WERI-Rb-1 (cell line): Measurements from ENCODE around the gene USHBP1.

Experiments used
- DNase-seq: peaks from one replicate; pipeline ENCODE4 v3.0.0-alpha.2; 2020
- H3K27ac ChIP-seq: fragments of 250-450 bp; sonication (Bioruptor Pico); 2 replicates; pipeline ENCODE4 v1.5.1; 2020; ENCODE audit warnings: mild to moderate bottlenecking, moderate library complexity
- H3K27me3 ChIP-seq: fragments of 250-450 bp; sonication (Bioruptor Pico); 2 replicates; pipeline ENCODE4 v1.5.1; 2021; ENCODE audit warnings: mild to moderate bottlenecking, low read depth, moderate library complexity; ENCODE audit not compliant: insufficient read depth, severe bottlenecking
- H3K36me3 ChIP-seq: fragments of 250-450 bp; sonication (Bioruptor Pico); 2 replicates; pipeline ENCODE4 v1.5.1; 2020; ENCODE audit warnings: mild to moderate bottlenecking, moderate library complexity
- H3K4me3 ChIP-seq: 2 replicates; pipeline ENCODE4 v1.5.1; 2011; ENCODE audit warnings: low read depth, mild to moderate bottlenecking, control low read depth, low read length
- H3K9me3 ChIP-seq: fragments of 250-450 bp; sonication (Bioruptor Pico); 2 replicates; pipeline ENCODE4 v1.5.1; 2021; ENCODE audit warnings: mild to moderate bottlenecking, moderate library complexity; ENCODE audit not compliant: severe bottlenecking
- CTCF ChIP-seq: IDR thresholded peaks from 2 replicates; pipeline ENCODE4 v1.5.1; 2011; ENCODE audit warnings: low read depth, mild to moderate bottlenecking, control low read depth, inconsistent platforms, low read length

Gene USHBP1

GRCh38 chr19:17232258-17232657 lies 32.3 kb downstream of the USHBP1 start:
- no peak for DNase-seq
- no peaks in the 10 kb centered on the region for H3K9me3 ChIP-seq
- no peak for TF ChIP-seq CTCF
- peaks cover 84% of the 10 kb centered on the region for H3K36me3 ChIP-seq
- H3K27me3 ChIP-seq, result no peaks in the 10 kb centered on the region
- no peak overlapping the region for H3K4me3 ChIP-seq
- H3K27ac ChIP-seq, result no peak overlapping the region

- DNase-seq, result no peak
- no peaks in the 10 kb centered on the region for H3K9me3 ChIP-seq
- TF ChIP-seq CTCF, result no peak
- no peaks in the 10 kb centered on the region for H3K27me3 ChIP-seq
- no peak overlapping the region for H3K4me3 ChIP-seq
- H3K36me3 ChIP-seq, result peaks cover 67% of the 10 kb centered on the region
- H3K27ac ChIP-seq, result no peak overlapping the region
Observed at GRCh38 chr19:17229890-17230289, 34.7 kb downstream of the USHBP1 start.

GRCh38 chr19:17227798-17228367 lies 36.7 kb downstream of the USHBP1 start:
- Histone ChIP-seq H3K36me3 (peaks cover 47% of the 10 kb centered on the region), H3K27me3 (no peaks in the 10 kb centered on the region), H3K27ac (peak overlapping the region; percentile 22; the same call in 1 of the 2 replicates), H3K9me3 (no peaks in the 10 kb centered on the region), H3K4me3 (no peak overlapping the region)
- DNase-seq, result peak; percentile 57
- TF ChIP-seq CTCF, result no peak

- no peaks in the 10 kb centered on the region for H3K9me3 ChIP-seq
- H3K4me3 ChIP-seq, result peak within 1 kb of the TSS; percentile 64
- peak; percentile 98 for DNase-seq
- no peaks in the 10 kb centered on the region for H3K27me3 ChIP-seq
- H3K36me3 ChIP-seq, result peaks cover 31% of the 10 kb centered on the region
- no peak for TF ChIP-seq CTCF
- peak within 1 kb of the TSS; percentile 80 for H3K27ac ChIP-seq
Observed at GRCh38 chr19:17226002-17226933, 38.3 kb downstream of the USHBP1 start, which contains the start of gene OCEL1. Gene OCEL1, plus strand, starts transcription at chr19:17226226. Its CDS starts 22 bp downstream, at chr19:17226248.

- Histone ChIP-seq H3K4me3 (no peak overlapping the region), H3K36me3 (peaks cover 20% of the 10 kb centered on the region), H3K27ac (no peak overlapping the region), H3K9me3 (no peaks in the 10 kb centered on the region), H3K27me3 (no peaks in the 10 kb centered on the region)
- no peak for TF ChIP-seq CTCF
- no peak for DNase-seq
Observed at GRCh38 chr19:17225053-17225452, 39.5 kb downstream of the USHBP1 start.
